HG02798 (cell line): ENCODE data around the gene RHO.

Experiments
- ATAC-seq: cut with Tn5 transposase; IDR thresholded peaks from one replicate; pipeline ENCODE4 v1.9.1; 2021; ENCODE audit warnings: mild to moderate bottlenecking; ENCODE audit not compliant: unreplicated experiment, poor library complexity

The RHO gene

DNA sequence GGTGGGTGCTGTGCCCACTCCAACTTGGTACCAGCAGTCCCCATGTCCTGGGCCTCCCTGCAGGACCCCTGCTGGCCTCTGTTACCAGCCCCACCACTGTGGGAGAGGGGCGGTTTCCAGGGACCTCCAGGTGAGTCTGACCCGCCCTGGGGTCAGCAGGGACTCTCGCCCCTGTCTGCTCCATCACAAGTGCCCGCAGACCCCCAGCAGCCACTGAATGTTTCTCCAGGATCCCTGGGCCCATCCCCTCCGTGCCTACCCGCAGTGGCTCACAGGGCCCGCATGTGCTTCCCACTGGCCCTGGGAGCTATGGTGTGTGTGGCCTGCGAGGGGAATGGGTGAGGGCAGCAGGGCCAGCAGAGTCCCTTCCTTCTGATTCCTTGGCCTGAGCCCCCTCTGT lies 9.9 kb upstream of the RHO start:
- no peak for ATAC-seq

DNA sequence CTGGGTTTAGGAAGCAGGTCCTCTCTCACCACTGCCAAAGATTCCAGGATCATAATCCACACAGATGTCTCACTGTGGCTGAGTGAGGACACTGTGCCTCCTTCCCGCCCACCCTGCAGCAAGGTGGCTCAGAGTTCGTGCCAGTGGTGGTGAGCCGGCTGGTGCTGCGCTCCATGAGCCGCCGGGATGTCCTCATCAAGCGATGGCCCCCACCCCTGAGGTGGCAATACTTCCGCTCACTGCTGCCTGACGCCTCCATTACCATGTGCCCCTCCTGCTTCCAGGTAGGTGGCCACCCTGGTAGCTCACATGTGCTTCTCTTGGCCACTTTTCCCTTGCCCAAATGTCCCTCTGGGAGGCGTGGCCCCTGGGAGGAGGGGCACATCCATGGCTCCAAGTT lies 9.0 kb upstream of the RHO start:
- no peak for ATAC-seq

DNA sequence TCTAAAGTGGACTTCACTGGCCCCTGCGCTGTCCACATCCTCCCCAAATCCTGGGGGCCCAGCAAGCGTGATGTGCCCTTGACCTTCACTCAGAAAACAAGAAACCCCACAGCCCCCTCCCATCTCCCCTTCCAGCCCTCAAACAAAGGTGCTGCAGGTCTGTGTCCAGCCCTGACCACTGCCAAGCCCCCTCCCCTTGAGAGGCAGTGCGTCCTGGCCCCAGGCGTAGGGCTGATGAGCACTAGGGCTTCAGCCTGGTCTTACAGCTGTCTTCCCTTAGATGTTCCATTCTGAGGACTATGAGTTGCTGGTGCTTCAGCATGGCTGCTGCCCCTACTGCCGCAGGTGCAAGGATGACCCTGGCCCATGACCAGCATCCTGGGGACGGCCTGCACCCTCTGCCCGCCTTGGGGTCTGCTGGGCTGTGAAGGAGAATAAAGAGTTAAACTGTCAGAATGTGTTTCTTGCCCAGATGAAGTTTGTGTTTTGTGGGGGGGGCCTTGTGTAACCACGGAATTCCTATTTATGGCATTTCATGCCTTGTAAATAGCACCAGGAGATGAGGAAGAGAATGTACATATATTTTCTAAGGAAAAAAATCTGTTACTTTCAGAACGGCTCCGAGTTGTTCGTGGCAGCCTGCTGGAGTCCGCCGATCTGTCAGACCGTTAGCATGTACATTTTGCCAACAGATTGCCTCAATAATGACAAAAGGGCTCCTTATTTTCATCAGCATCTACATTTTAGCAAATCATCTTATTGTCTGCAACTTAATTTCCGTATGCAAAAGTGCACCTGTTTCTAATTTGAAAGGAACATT lies 8.3 kb upstream of the RHO start:
- ATAC-seq: no peak

DNA sequence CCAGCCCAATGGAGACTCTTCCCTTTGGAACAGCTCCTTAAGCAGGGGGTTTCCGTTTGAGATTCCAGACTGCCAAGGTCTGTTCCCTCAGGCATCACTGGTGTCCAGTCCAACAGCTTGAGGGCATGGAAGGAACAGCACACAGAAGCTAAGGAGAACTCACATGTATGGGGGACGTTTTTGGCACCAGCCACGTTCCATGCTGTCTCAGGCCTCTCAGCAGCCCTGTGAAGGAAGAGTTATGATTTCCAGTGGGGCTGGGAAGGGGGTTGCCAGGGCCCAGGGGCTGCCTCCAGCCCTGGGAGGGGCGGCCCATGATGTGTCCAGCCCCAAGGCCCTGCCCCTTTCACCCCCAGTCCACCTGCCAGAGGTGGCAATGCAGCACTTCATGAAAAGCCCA lies 7.5 kb upstream of the RHO start:
- ATAC-seq: no peak

DNA sequence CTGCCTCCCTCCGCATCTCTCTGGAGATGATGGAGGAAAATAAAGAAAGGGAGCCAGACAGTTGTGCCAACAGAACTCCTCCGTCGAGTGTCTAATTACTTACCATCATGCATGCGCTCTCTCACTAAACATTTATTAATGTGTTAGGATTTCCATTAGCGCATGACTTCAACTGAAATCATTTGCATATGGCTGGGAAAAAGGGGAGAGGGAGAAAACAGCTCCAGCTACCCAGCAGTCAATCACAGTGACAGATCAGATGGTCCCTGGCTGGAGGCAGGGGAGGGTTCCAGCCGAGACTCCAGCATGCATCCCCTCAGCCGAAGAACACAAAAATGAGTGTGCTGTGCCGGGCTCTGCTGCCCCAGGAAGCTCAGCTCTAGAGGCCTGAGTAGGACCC lies 6.8 kb upstream of the RHO start:
- ATAC-seq: no peak

DNA sequence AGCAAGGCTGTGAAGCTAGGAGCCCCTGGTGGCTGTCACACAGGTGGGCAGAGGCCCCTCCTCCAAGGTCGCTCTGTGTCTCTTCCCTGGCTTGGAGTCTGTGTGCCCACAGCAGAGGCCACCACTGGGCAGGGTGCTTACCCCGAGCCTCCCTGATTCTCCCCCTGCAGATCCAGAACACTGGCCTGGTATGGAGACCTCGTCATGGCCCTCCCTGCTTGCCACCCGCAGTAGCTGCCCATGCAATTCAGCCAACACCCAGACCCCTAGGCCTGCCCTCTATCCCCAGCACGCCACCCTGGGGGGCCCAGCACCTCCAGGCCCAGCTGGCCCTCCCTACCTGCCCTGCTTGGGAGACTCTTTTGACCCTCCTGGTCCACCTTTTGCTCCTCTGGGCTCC lies 5.5 kb upstream of the RHO start:
- ATAC-seq: no peak

DNA sequence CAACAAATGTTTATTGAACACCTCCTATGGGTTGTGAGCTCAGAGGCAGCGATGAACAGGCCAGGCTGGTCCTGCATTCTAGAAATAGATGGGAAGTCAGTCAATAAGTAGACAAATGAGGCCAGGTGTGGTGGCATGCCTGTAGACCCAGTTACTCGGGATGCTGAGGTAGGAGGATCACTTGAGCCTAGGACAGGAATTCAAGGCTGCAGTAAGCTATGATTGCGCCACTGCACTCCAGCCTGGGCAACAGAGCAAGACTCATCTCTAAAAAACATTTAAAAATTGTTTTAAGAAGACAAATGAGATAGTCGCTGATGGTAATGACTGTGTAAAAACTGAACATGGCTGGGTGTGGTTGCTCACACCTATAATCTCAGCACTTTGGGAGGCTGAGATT lies 4.4 kb upstream of the RHO start:
- ATAC-seq: no peak

DNA sequence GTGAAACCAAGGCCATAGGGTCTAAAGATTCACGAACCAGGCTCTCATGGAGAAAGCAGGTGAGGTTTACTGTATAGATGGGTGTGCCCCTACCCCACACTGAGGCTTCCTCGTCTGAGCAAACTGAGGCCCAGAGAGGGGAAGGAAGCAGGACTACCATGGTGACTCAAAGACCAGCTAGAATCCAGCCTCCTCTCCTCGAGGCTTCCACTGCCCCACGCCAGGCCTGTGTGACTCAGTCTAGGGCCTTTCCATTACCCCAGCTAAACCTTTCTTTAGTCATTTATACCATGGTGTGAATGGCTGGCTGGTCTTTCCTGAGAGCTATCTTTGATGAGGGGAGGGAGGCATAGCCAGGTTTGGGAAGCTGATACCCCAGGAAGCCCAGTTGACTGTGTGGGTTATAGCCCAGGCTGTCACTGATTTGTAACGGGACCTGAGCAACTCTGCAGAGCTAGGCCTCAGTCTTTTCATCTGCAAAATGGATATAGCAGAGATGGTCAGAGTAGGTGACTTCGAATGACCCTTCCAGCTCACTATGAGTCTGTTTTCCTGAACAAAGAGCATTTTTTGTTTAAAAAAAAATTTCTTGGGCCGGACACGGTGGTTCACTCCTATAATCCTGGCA lies 3.0 kb upstream of the RHO start:
- no peak for ATAC-seq

DNA sequence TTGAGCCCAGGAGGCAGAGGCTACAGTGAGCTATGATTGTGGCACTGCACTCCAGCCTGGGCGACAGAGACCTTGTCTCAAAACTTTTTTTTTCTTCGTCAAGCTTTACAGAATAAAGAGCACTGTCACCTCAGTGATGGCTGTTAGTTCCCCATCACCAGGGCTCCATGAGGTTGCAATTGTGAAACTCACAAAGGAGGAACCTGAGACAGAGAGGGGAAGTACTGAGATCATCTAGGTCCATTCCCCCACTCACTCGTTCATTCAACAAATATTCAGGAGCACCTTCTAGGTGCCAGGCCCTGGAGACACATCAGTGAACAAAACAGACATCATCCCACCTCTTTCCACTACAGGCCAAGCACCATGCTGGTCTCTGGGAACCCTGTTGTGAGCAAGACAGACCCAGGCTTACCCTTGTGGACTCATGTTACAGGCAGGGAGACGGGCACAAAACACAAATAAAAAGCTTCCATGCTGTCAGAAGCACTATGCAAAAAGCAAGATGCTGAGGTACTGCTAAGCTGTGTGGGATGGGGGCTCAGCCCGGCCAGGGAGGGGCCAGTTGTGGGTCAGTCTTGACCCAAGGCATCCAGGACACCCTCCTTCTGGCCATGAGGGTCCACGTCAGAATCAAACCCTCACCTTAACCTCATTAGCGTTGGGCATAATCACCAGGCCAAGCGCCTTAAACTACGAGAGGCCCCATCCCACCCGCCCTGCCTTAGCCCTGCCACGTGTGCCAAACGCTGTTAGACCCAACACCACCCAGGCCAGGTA lies 2.1 kb upstream of the RHO start:
- peak; percentile 80 for ATAC-seq

DNA sequence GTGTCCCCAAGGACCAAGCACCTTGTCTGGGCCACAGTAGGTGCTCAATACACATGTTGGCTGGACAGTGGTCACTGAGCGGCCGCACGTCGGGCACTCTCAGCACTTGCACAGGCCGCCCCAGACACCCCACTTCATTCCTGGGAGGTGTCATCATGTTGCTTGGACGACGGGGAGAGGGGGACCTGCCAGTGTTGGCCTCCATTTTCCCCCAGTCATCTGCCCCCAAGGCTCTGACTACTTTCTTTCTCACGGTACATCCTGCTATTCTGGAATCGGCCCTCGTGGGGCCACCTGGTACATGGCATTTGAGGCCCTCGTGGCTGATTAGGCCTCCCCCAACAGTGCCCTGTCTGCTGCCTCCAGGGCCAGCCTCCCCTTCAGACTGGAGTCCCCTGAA lies 1.2 kb upstream of the RHO start:
- no peak for ATAC-seq

DNA sequence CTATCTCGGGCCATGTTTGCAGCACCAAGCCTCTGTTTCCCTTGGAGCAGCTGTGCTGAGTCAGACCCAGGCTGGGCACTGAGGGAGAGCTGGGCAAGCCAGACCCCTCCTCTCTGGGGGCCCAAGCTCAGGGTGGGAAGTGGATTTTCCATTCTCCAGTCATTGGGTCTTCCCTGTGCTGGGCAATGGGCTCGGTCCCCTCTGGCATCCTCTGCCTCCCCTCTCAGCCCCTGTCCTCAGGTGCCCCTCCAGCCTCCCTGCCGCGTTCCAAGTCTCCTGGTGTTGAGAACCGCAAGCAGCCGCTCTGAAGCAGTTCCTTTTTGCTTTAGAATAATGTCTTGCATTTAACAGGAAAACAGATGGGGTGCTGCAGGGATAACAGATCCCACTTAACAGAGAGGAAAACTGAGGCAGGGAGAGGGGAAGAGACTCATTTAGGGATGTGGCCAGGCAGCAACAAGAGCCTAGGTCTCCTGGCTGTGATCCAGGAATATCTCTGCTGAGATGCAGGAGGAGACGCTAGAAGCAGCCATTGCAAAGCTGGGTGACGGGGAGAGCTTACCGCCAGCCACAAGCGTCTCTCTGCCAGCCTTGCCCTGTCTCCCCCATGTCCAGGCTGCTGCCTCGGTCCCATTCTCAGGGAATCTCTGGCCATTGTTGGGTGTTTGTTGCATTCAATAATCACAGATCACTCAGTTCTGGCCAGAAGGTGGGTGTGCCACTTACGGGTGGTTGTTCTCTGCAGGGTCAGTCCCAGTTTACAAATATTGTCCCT lies 1.2 kb downstream of the RHO start:
- ATAC-seq: no peak

DNA sequence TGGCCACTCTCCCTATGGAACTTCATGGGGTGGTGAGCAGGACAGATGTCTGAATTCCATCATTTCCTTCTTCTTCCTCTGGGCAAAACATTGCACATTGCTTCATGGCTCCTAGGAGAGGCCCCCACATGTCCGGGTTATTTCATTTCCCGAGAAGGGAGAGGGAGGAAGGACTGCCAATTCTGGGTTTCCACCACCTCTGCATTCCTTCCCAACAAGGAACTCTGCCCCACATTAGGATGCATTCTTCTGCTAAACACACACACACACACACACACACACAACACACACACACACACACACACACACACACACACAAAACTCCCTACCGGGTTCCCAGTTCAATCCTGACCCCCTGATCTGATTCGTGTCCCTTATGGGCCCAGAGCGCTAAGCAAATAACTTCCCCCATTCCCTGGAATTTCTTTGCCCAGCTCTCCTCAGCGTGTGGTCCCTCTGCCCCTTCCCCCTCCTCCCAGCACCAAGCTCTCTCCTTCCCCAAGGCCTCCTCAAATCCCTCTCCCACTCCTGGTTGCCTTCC lies 1.9 kb downstream of the RHO start:
- ATAC-seq: no peak

DNA sequence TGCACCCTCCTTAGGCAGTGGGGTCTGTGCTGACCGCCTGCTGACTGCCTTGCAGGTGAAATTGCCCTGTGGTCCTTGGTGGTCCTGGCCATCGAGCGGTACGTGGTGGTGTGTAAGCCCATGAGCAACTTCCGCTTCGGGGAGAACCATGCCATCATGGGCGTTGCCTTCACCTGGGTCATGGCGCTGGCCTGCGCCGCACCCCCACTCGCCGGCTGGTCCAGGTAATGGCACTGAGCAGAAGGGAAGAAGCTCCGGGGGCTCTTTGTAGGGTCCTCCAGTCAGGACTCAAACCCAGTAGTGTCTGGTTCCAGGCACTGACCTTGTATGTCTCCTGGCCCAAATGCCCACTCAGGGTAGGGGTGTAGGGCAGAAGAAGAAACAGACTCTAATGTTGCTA lies 2.4 kb downstream of the RHO start:
- no peak for ATAC-seq

DNA sequence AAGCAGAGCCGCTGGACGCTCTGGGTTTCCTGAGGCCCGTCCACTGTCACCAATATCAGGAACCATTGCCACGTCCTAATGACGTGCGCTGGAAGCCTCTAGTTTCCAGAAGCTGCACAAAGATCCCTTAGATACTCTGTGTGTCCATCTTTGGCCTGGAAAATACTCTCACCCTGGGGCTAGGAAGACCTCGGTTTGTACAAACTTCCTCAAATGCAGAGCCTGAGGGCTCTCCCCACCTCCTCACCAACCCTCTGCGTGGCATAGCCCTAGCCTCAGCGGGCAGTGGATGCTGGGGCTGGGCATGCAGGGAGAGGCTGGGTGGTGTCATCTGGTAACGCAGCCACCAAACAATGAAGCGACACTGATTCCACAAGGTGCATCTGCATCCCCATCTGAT lies 3.3 kb downstream of the RHO start:
- no peak for ATAC-seq

DNA sequence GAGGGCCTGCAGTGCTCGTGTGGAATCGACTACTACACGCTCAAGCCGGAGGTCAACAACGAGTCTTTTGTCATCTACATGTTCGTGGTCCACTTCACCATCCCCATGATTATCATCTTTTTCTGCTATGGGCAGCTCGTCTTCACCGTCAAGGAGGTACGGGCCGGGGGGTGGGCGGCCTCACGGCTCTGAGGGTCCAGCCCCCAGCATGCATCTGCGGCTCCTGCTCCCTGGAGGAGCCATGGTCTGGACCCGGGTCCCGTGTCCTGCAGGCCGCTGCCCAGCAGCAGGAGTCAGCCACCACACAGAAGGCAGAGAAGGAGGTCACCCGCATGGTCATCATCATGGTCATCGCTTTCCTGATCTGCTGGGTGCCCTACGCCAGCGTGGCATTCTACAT lies 3.8 kb downstream of the RHO start:
- ATAC-seq: no peak

DNA sequence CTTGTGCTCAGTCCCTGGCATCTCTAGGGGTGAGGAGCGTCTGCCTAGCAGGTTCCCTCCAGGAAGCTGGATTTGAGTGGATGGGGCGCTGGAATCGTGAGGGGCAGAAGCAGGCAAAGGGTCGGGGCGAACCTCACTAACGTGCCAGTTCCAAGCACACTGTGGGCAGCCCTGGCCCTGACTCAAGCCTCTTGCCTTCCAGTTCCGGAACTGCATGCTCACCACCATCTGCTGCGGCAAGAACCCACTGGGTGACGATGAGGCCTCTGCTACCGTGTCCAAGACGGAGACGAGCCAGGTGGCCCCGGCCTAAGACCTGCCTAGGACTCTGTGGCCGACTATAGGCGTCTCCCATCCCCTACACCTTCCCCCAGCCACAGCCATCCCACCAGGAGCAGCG lies 5.0 kb downstream of the RHO start:
- no peak for ATAC-seq

DNA sequence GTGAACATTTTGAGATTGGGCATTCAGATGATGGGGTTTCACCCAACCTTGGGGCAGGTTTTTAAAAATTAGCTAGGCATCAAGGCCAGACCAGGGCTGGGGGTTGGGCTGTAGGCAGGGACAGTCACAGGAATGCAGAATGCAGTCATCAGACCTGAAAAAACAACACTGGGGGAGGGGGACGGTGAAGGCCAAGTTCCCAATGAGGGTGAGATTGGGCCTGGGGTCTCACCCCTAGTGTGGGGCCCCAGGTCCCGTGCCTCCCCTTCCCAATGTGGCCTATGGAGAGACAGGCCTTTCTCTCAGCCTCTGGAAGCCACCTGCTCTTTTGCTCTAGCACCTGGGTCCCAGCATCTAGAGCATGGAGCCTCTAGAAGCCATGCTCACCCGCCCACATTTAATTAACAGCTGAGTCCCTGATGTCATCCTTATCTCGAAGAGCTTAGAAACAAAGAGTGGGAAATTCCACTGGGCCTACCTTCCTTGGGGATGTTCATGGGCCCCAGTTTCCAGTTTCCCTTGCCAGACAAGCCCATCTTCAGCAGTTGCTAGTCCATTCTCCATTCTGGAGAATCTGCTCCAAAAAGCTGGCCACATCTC lies 6.1 kb downstream of the RHO start:
- ATAC-seq: no peak

DNA sequence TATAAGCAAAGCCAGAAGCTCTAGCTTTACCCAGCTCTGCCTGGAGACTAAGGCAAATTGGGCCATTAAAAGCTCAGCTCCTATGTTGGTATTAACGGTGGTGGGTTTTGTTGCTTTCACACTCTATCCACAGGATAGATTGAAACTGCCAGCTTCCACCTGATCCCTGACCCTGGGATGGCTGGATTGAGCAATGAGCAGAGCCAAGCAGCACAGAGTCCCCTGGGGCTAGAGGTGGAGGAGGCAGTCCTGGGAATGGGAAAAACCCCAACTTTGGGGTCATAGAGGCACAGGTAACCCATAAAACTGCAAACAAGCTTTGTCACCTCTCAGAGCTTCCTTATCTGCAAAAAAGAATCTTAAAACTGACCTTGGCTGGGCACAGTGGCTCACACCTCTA lies 6.6 kb downstream of the RHO start:
- ATAC-seq: no peak

DNA sequence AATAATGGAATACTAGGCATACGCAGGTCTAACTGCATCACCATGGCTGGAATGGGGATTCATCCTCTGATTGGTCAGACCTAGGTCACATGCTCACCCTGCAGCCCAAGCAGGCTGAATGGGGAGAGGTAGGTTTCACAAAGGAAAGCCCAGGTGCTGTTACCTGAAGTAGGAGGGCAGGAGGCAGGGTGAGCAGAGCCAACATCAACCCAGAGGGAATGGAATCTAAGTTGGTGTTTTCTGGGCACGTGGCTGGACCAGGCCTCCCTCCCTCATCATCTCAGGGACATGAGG lies 7.9 kb downstream of the RHO start:
- no peak for ATAC-seq

DNA sequence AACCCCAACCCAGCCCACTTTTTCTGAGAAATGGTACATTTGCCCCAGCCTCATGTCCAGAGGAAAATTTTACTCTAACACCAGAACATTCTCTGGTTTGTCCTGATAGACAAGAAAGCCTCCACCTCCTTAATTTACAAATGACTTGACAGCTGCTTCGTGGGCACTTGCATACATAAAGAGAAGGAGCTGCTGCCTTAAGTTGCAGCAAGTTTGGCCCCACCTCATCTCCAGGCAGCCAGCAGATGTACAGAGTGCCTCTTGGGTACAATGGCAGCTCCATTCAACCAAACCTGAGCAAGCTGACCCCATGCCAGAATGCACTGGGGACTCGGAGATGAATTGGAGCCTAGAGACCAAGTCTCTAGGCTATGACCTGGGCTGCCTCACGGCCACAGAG lies 8.4 kb downstream of the RHO start:
- ATAC-seq: no peak
